Prostate gland (tissue), 2 donors: ENCODE measurements around the gene ZMYM2.

Experiments
- CTCF ChIP-seq, 4 experiments: fragments of 200-600 bp in 2 of 4; fragments of 450-650 bp in 2 of 4; sonication (generic) in 2 of 4; IDR thresholded peaks; 1 replicate in 3 of 4; 2 replicates in 1 of 4; pipeline ENCODE4 v1.5.1; 2016 to 2019; ENCODE audit warnings: antibody characterized with exemption in 4 of 4, mild to moderate bottlenecking in 2 of 4, moderate library complexity in 2 of 4
- POLR2A ChIP-seq: fragments of 450-650 bp; IDR thresholded peaks from one replicate; pipeline ENCODE4 v1.6.1; 2016; ENCODE audit warnings: antibody characterized with exemption, mild to moderate bottlenecking

DNA sequence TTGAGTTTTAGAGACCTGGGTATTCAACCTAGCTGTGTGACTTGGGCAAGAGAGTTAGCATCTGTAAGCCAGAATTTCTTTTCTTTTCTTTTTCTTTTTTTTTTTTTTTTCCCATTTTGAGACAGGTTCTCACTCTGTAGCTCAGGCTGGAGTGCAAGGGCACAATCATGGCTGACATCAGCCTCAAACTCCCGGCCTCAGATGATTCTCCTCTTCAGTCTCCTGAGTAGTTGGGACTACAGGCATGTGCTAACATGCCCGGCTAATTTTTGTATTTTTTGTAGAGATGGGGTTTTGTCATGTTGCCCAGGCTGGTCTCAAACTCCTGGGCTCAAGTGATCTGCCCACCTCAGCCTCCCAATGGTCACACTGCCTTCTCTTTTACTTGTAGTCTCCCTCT, 33.0 kb downstream of the ZMYM2 start:
- TF ChIP-seq CTCF (IDR thresholded peaks at IDR 0.05) (no peak), POLR2A (no peak)
